ENCODE measurements around the gene ASB1.

ASB1 gene

DNA sequence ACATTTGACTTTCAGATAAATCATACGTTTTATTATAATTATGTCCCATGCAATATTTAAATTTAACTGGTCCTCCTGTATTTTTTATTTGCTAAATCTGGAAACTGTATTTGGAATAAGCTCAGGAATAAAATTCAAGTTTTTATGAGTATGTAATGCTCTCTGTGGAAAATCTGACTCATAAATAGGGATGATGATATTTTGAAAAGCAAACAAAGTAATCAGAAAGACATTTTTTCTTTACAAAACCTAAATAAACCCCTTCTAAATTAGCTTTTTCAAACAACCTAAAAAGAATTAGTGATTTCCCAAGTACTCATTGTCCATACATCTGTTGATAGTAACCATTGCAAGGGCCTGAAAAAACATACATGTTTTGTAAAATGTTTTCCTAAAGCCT is 41.1 kb downstream of the ASB1 start:
- DNase-seq (ENCODE audit: low read depth) = no peak

DNA sequence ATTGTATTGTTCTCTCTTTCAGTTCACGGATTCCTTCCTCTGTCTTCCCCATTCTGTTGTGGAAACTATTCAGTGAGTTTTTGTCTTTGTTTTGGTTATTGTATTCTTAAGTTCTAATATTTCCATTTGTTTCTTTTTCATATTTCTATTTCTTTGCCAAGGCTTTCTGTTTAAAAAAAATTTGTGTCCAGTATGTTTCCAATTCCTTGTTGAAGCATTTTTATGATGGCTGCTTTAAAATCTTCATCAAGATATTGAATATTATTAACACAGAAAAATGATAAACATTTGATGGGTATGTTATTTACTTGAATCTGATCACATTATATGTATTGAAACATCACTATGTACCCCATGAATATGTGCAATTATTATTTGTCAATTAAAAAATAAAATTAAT is 42.4 kb downstream of the ASB1 start:
- DNase-seq (ENCODE audit: low read depth) = no peak

GRCh38 chr2:238473014-238473413 is 46.3 kb downstream of the ASB1 start:
- DNase-seq (ENCODE audit: low read depth) = no peak

- no peak for DNase-seq (ENCODE audit: low read depth)
These were observed 46.8 kb downstream of the ASB1 start for GRCh38 chr2:238473523-238473922.

DNA sequence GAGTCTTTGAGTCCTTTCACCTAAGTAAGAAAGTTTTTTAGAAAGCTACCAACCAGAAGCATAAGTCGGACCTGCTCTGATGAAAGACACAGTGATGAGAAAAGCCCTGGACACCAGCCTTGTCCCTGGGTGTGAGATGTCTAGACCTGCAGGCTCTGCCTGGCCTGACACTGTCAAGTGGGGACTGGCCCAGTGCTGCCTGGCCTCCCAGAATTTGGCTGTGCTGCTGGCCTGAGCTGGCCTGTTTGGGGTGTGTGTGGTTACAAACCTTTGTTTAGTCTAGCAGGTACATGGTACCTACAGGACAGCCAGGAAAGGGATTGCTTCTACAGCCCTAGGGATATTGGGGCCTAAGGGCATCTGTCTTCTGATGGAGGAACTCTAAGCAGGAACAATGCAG is 48.3 kb downstream of the ASB1 start:
- no peak for DNase-seq (ENCODE audit: low read depth)

- DNase-seq (ENCODE audit: low read depth) = no peak
These were observed 48.8 kb downstream of the ASB1 start for GRCh38 chr2:238475566-238475965.

DNA sequence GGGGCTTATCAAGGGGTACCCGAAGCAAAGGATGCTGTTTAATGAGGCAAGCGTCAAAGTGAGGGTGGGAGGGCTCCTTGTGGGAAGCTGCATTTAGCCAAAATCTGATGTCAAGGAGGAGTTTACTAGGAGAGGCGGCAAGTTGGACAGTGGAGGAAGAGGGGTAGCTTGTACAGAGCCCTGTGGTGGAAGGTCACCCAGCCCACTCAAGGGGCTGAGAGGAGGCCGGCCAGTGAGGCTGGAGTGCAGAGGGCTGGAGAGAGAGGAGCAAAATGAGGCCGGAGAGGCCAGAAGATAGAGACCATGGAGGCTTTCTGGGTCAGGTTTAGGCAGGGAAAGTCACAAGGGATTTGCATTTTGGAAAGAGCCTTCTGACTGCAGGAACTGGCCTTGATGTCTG is 49.5 kb downstream of the ASB1 start:
- DNase-seq (ENCODE audit: low read depth) = no peak

DNA sequence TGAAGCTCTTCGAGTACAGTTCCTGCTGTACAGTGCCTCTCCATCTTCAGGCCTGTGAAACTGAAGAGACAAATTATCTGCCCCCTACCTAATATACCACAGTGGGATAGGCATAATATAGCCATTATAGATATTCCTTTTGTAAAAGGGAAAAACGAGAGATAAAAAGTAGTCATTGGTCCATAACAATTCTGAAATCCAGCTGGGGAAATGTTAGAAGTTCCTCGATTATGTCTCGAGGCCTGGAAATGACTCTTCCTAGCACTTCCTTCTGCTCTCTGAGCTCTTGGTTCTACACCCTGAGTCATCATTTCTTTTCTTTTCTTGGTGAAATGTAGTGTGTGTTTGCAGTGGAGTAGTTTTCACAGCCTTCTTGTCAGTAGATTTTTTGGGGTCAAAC is 51.5 kb downstream of the ASB1 start:
- no peak for DNase-seq (ENCODE audit: low read depth)

DNA sequence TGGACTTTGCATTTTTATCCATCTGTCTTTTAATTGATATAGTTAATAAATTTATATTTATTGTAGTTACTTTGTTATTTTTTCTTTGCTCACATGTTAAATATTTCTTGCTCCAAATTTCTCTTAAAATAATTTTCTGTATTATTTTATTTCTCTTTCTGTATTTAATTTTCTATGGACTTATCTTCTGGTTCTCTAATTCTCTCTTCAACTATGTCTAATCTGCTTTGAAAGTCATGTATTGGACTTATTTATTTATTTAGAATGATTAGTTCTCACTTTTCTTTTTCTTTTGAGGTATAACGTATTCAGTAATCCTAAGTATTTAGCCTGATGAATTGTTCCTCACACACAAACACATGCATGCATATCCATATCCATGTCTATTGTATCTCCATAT is 53.1 kb downstream of the ASB1 start:
- no peak for DNase-seq (ENCODE audit: low read depth)

GRCh38 chr2:238483021-238483420 is 56.3 kb downstream of the ASB1 start:
- DNase-seq (ENCODE audit: low read depth) = no peak

GRCh38 chr2:238483656-238484055 is 56.9 kb downstream of the ASB1 start:
- DNase-seq (ENCODE audit: low read depth) = no peak

DNA sequence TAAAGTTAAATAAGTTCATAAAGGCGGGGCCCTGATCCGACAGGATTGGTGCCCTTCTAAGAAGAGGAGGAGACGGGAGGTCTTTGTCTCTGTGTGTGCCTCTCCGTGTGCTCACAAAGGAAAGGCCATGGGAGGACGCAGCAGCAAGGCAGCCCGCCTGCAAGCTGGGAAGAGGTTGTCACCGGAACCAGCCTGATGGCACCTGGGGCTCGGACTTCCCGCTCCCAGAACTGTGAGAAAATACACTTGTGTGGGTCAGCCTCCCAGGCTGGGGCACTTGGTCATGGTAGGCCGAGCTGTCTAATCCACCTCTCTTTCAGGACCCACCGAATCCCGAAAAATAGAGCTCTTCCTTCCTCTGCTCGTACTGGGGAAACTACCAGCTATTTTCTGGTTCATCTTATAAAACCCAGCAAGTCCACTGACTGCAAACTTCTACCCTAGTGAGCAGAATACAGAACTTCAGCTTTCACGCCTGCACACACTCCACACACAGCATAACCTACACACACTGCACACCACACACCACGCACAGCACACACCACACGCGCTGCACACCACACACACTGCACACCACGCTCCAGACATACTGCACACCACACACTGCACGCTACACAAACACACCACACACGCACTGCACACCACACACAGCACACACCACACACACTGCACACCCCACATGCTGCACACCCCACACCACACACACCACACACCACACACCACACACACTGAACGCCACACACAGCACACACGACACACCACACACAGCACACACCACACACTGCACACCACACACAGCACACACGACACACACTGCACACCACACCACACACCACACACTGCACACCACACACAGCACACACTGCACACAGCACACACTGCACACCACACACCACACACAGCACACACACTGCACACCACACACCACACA is 58.1 kb downstream of the ASB1 start:
- no peak for DNase-seq (ENCODE audit: low read depth)

GRCh38 chr2:238486123-238486848 is 59.6 kb downstream of the ASB1 start:
- DNase-seq (ENCODE audit: low read depth) = no peak

DNA sequence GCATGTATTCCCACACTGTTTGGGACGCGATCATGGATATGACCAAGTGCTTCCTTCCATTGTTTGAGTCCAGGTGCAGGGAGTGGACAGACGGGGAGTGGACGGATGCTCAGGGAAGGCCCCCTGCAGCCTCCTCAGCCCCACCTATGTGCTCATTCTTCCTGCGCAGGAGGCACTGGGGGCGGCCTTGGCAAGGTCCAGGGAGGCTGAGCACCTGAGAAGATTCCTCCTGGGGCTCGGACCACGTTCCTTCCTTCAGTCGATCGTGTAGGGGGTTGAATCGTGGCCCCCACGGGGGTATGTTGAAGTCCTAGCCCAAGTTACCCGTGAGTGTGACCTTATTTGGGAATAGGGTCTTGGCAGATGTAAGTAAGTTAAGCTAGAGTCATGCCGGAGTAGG is 60.4 kb downstream of the ASB1 start:
- DNase-seq (ENCODE audit: low read depth) = no peak

DNA sequence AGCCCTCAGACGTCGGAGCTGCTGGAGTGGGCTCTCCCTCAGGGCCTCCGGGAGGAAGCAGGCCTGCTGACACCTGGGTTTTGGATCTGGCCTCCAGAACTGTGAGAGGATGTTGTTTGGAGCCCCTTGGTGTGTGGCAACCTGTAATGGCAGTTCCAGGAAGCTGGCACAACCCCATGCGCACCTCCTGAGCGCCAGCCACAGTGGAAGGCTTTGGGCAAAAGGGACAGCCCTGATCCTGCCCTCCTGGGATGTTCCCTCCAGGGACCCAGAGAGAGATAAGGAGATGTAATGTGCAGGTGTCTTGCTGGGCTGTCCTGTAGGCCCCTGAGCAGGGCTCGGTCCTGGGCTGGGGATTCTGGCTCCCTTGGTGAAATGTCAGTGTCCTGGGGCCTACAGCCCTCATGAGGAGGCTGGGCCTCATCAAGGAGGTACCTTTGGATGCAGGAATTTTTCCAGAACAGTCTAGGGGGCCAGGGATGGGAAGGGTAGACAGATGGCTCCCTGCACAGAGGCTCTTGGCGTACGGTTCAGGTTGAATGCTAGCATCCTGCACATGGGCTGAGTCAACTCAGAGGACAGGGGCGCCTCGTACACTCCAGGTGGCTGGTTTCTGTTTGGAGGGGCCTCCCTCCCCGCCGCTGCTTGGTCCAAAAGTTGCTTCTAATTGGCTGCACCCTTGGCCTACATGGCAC is 61.1 kb downstream of the ASB1 start:
- DNase-seq (ENCODE audit: low read depth) = no peak

DNA sequence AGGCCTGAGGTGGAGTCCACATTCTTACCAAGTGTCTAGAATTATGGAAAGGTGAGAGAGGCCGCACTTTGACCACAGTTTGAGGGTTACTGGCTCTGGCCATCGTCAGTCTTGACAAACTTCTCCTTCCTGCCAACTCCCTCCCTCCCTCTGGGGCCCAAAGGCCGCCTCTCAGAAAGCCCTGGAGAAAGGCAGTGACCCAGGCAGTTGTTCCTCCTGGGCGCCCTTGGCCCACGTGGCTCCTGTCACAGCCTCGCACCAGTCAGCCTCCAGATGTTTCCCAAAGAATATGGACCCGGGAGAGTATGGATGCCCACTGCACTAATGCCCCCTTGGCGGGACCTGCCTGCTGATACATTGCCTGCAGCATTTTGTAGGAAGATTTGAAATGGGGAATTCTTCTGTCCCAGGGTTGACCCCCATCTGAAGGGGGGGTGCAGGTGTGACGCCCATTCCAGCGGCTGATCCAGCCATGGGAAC is 61.7 kb downstream of the ASB1 start:
- no peak for DNase-seq (ENCODE audit: low read depth)

DNA sequence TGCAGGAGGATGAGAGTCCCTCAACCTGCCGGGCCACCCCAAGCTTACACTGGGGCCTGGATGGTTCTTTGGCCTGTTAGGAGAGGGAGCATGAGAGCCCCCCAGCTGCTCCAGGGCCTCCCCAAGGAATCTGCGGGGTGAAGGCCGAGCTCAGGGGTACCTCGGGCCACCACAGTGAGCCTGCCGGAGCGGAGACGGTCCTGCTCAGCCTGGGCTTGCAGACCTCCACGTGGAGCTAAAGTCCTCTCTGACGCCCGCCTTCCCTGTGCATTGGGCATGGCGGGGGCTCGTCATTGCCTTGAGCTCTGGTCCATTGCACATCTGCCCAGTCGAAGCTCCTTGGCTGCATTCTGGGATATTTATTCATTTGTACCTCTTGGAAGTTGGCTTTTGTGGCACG is 62.7 kb downstream of the ASB1 start:
- no peak for DNase-seq (ENCODE audit: low read depth)

DNA sequence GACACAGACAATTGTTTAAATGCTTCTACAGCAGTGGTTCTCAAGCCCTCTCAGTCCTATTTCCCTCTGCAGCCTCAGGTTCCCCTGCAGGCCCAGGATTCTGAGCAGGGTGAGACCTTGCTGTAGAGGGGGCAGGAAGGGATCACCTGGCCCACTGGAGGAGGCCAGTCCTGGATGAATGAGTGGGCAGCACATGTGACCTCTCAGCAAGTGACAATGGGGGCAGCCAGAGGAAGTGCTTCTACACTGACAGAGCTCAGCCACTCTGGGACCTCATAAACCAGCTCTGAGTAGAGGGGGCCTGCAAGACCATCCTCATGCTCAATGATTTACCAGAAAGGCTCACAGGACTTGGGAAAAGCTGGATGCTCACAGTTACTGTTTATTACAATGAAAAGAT is 63.2 kb downstream of the ASB1 start:
- no peak for DNase-seq (ENCODE audit: low read depth)

DNA sequence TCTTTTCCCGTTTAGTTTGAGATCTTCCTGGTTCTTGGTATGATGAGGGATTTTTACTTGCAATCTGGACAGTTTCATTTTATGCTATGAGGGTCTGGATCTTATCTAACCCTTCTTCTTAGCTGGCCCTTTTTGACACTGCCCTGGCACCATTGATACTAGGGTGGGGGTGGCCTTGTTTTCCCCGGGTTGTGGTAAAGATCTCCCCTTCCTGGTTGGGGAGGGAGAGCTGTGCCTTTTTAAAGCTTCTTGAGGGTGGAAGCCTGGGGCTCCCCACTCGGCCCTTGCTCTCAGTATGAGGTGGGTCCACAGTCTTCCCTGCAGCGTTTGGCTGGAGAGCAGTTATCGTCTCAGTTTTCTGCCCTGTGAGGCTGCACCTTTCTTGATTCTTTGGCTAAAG is 66.1 kb downstream of the ASB1 start:
- no peak for DNase-seq (ENCODE audit: low read depth)

DNA sequence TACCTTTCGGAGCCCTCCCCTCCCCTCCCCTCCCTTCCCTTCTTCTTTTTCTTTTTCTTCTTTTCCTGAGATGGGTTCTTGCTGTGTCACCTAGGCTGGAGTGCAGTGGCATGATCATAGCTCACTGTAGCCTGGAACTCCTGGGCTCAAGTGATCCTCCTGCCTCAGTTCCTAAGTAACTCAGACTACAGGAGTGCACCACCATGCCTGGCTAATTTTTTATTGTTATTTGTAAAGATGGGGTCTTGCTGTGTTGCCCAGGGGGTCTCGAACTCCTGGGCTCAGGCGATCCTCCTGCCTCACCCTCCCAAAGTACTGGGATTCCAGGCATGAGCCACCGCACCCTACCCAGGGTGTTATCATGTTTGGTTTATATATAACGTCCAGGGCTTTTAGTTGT is 66.7 kb downstream of the ASB1 start:
- no peak for DNase-seq (ENCODE audit: low read depth)

DNA sequence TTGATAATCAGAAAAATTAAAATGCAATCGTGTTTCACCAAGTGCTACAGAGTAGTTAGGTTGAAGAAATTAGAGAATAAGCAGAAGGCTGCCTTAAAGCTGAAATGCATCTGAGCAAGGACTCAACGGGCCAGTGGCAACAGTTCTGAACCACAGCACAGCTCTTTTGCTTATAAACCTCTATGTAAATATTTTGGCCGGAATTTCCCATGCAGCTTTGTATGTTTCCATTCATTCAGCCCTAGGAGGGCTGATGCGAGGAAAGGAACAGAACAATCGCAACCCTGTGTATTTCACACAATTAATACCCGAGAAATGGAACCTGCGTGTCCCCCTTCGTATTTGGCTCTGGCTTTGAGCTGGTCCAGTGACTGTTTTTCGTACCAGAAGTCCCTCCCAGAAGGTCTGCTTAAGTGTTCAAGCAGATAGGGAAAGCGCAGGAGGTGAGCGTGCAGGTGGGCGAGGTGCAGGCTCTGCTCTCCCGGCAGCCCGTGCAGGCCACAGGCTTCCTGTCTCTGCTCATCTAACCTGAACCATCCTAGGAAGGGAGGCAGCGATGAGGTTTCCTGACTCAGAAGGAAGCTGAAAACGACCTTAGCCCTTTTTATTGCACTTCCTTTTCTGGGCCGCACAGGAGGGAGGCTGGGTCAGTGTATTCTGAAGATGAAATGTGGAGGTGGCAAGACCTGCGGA is 67.3 kb downstream of the ASB1 start:
- DNase-seq (ENCODE audit: low read depth) = no peak

DNA sequence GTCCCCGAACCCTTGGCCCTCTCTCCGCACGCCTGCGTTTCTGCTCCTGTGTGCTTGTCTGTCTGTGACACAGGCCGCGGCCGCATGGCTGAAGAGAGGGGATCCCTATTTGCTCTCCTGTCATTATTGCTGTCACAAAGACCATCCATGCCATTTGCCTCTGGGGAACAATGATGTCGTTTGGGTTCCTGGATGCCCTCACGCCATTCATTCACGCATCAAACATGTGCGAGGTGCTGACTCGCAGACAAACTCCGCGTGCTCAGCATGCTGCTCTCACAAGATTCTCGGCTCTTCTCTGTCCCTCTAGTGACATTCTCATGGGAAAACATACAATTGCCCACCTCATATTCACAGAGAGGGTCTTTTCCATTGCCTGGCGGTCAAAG is 67.8 kb downstream of the ASB1 start:
- no peak for DNase-seq (ENCODE audit: low read depth)
